Stimulated activated CD4-positive, alpha-beta T cell treated with anti-CD3 and anti-CD28 coated beads, Interleukin-12 subunit alpha, Interleukin-12 subunit beta, amount 100 ng/mL, for 48 hours (primary cell): Measurements from ENCODE around the gene MRPL30.
"Not testable (repeated sequence)": the region's sequence is repeated elsewhere in the genome, so short reads cannot be mapped to it uniquely, and the experiment has no call there.

Experiments
- DNase-seq, 3 donors: peaks; one replicate each; pipeline ENCODE4 v3.0.0-alpha.2; 2020; ENCODE audit warnings: low read depth in 2 of 3, low spot score in 1 of 3

The MRPL30 gene

GRCh38 chr2:99180755-99181623 lies at the start of gene MRPL30, which contains the start of gene MITD1:
MRPL30 (plus strand) TSS chr2:99181184; CDS start chr2:99186204, 5,020 bp downstream.
MITD1 (minus strand) TSS chr2:99181058; CDS start chr2:99180981, 77 bp downstream.
- DNase-seq: peak; percentile 81 to 87 (median 85)

DNA sequence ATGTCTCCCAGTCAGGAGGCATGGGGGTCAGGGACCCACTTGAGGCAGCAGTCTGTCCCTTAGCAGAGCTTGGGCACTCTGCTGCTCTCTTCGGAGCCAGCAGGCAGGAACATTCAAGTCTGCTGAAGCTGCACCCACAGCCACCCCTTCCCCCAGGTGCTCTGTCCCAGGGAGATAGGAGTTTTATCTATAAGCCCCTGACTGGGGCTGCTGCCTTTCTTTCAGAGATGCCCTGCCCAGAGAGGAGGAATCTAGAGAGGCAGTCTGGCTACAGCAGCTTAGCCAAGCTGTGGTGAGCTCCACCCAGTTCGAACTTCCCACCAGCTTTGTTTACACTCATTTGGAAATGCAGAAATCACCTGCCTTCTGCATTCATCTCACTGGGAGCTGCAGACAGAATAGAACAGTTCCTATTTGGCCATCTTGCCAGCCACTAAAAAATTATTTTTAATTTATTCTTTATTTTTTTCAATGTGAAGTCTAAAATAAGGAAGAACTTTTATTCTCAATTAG lies 45.9 kb upstream of the MRPL30 start:
- not testable (repeated sequence) for DNase-seq

GRCh38 chr2:99139003-99139402 lies 42.0 kb upstream of the MRPL30 start:
- DNase-seq: no peak

- DNase-seq: no peak
Measured at GRCh38 chr2:99140056-99140859, 40.7 kb upstream of the MRPL30 start.

- DNase-seq: no peak
Measured at GRCh38 chr2:99140860-99141109, 40.2 kb upstream of the MRPL30 start.

DNA sequence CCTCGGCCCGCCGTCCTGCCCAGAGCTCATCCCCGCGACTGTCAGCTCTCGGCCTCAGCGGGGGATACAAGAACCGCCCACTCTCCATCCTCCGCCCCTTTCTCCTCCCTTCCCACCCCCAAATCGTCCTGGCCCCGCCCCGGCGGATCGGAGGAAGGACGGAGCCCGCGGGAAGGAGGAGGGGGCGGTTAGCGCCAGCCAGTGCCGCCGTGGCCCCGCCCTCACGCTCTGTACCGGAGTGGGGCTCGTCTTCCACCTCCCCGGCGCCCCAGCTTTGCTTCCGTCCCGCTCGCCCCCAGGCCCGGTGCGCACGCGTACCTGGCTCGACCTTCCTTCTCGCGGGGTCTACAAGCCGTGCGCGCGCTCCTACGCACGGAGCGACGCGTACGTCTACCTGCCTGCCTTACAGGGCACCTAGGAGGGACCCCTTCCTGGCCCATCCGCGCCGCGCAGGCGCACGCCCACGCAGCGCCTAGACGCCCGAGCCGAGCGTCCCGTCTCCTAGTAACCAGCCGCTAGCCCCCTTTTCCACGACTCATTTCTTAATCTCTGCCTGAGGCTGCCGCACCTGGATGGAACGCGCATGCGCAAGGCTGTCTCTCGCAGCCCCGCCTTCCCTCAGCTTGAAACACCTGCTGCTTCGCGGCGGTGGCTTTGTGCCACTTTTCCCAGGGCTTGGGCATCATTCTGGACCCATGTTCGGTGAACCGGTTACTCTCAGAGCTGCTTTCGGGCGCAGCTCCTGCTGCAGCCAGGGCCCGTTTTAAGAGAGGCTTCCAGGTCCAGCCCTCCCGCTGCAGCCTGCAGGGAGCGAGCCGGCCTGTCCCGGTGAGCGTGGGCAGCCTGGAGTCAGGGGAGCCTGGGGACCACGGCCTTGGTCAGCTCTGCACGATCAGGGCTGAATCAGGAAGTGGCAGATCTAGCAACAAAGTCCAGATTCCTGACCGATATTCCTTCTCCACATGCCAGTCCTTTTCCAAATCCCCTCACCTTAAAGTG lies 39.6 kb upstream of the MRPL30 start, which contains the start of gene C2orf15:
Gene C2orf15 (plus strand): TSS at position 598 of the 999 bp plus-strand sequence. CDS start 8,852 bp downstream, outside the sequence.
- peak; percentile 94 to 96 (median 95) for DNase-seq

- no peak for DNase-seq
Measured at GRCh38 chr2:99150706-99151105, 30.3 kb upstream of the MRPL30 start.

- DNase-seq: no peak
Measured at GRCh38 chr2:99152199-99152895, 28.6 kb upstream of the MRPL30 start.

DNA sequence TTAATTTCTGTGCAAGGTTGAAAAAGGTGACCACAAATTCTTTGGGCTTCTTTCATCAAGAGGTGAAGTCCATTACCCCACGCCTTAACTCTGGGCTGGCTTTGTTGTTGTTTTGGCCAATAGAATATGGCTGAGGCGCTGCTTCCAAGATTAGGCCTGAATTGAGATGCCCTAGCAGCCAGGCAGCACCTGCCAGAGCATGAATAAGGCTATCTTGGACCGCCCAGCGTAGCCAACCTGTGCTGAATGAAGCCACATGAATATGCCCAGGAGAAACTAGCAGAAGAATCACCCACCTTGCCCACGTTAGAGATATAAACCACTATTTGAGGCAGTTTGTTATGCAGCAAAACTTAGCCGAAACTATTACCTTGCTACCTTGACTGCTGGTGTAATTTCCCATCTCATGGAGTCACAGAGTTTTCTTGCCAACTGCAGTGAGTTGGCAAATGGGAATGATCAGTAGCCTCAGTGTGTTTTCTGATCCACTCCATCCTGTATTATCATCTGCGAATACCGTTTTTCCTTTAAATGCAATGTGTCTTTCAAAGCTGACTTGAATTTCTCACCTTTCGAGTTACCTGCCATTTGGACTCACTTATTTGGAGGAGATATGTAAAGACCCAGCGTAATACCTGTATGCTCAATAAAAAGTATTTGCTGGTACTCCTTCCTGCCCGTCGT lies 26.9 kb upstream of the MRPL30 start:
- DNase-seq: no peak

DNA sequence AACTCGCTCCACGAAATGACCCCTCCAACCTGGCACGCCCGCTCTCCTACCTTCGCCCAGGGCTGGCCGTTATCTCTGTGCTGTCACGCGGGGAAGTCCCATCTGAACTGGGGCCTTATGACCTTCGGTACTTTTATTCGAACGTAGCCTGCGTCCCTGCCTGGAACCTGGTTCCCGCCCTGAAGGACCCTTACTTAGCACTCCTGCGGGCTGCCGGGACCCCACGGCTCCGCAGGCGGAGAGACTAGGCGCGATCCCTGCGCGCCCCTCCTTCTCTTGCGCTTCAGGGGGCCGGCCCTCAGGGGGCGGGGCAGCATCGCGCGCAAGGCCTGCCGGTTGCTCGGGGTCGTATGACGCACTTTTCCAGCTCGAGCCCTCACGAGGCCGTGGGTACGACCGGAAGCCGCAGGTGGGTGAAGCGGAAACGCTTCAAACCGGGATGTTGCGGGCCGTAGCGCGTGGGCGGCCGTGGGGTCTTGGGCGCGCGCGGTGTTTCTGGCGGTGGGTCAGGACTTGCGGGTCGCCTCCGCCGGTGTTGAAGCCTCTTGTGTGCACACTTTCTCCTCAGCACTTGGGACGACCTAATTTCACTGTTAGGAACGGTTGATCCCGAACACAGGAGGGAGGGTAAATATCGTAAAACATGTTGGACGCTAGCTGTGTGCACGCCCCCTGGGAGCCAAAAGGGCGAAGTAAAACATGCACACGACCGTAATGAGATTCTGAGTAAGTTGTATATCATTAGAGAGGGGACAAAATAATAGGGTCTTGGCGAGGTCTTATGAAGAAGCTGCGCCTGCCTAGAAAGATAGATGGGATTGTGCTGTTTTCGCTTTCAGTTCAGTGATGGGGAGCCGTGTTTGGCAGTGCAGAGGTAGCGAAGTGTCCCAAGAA lies 26.1 kb upstream of the MRPL30 start, which contains the start of the genes LIPT1 and TSGA10:
Gene LIPT1 (plus strand): TSS at position 325 of the 894 bp plus-strand sequence. CDS start 6,991 bp downstream, outside the sequence.
Gene TSGA10 (minus strand): TSS at position 300 of the 894 bp plus-strand sequence. CDS start 45,503 bp downstream, outside the sequence.
- DNase-seq: peak; percentile 84 to 90 (median 86)

- no peak for DNase-seq
Measured at GRCh38 chr2:99156891-99157290, 24.1 kb upstream of the MRPL30 start.

DNA sequence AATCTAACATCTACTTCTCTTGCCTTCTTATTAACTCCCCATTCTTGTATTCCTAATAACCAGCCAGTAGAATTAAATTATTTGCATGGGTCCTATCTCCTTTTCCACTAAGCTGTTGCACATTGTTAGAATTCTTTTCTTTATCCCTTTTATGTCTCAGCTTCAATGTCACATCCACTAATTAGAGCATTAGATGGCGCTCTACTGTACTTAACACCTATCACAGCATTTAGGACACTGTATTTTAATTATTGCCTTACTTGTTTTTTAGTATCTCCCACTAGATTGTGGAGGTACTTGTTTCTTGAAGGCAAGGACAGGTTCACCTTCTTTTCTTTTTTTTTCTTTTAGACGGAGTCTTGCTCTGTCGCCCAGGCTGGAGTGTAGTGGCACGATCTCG lies 22.4 kb upstream of the MRPL30 start:
- no peak for DNase-seq

DNA sequence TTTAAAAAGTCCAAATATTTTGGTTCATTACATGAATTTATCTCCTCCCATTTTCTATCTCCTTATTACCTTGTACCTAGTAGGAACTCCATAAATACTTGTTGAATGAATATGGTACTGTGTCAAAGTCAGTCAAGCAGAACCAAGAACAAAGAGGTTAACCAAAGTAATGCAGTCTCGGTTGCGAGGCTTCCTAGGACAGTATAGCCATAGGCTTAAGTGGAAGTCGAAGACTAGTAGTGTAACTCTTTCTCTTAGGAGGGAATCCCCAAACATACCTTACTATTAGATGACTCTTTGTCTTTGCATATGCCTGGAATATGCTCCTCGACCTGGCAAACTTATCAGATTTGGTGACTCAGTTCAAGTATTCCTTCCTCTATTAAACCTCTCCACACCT lies 21.4 kb upstream of the MRPL30 start:
- no peak for DNase-seq

DNA sequence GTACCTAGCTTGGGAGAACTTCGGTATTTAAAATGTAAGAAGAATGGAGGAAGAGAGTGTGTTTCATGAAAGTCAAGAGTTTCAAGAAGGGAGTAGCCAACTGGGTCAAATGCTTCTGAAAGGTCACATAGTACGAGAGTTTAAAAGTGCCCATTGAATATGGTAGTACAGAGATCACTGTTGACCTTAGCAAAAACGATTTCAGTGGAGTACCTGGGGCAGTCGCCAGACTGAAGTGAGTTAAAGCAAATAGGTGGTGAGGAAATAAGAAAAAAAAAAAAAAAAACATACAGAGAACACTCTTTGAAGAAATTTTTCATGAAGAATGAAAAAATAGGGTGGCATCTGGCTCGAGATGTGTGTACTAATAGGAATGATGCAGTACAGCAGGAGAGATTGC lies 14.8 kb upstream of the MRPL30 start:
- no peak for DNase-seq

DNA sequence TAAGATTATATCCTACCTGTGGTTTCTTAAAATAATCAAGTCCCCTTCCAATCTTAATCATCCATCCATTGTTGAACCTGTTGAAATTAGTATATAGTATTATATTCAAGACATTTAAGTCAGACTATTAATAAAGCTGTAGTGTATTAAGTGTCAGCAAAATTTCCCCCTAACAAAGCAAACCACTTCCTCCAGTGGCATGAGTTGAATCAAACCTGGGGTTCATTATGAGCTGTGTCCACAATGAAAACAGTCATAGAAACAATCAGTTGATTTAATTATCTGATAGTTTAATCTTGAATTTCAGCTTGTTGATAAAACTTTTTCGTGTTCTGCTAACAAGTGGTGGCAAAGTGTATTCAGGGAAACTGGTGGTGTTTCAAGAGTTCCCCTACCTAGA lies 11.4 kb upstream of the MRPL30 start:
- no peak for DNase-seq

GRCh38 chr2:99171377-99172140 lies 9.4 kb upstream of the MRPL30 start:
- no peak for DNase-seq

- DNase-seq: no peak
Measured at GRCh38 chr2:99181624-99182000, 628 bp downstream of the MRPL30 start.
